ENCODE measurements around the gene DUOX2. TPM values are rescaled to one million over a fixed set of nuclear protein-coding genes. Genes with fewer than 3 reads are reported as not detected.
A peak's percentile ranks its signal among the peaks of the same experiment; 100 is the strongest.
"Not testable (repeated sequence)": the region's sequence is repeated elsewhere in the genome, so short reads cannot be mapped to it uniquely, and the experiment has no call there.

The DUOX2 gene
- total and polyA plus RNA-seq, 2 donors from 2014 or later: 0.26 to 0.28 TPM

- Histone ChIP-seq H3K9ac (ENCODE audit: low read length in 3 of 3) (no peak overlapping the region), H3K4me3 (ENCODE audit: low read length in 3 of 3) (no peak overlapping the region), H3K36me3 (ENCODE audit: control insufficient read depth in 2 of 3, insufficient read depth in 3 of 3, low read length in 3 of 3) (no peaks in the 10 kb centered on the region), H3K27me3 (ENCODE audit: control insufficient read depth, insufficient read depth, low read length) (peaks cover 7% of the 10 kb centered on the region), H3K27ac (ENCODE audit: low read depth in 2 of 2, low read length in 2 of 2) (no peak overlapping the region), H3K9me3 (ENCODE audit: control insufficient read depth in 2 of 3, insufficient read depth in 1 of 3, low read length in 3 of 3) (no peaks in the 10 kb centered on the region), H3K4me1 (ENCODE audit: control insufficient read depth in 2 of 3, insufficient read depth in 2 of 3, low read depth in 1 of 3, low read length in 3 of 3) (no peaks in the 10 kb centered on the region)
- no peak for TF ChIP-seq CTCF (IDR thresholded peaks at IDR 0.05; ENCODE audit: borderline replicate concordance, extremely low read depth, insufficient read depth)
- DNase-seq: peak in 2 of 5 donors; percentile 25 to 26
- intact Hi-C loops (cut with DNase I): no loop called here
- FAIRE-seq: no peak
These were observed 7.8 kb downstream of the DUOX2 start for GRCh38 chr15:45106002-45106790.

GRCh38 chr15:45105586-45105985, 8.4 kb downstream of the DUOX2 start:
- FAIRE-seq: no peak
- H3K27me3 ChIP-seq (ENCODE audit: control insufficient read depth, insufficient read depth, low read length): peaks cover 5% of the 10 kb centered on the region
- H3K9ac ChIP-seq (ENCODE audit: low read length in 3 of 3): no peak overlapping the region
- H3K27ac ChIP-seq (ENCODE audit: low read depth in 2 of 2, low read length in 2 of 2): no peak overlapping the region
- DNase-seq: peak in 1 of 5 donors; percentile 21
- no peaks in the 10 kb centered on the region for H3K36me3 ChIP-seq (ENCODE audit: control insufficient read depth in 2 of 3, insufficient read depth in 3 of 3, low read length in 3 of 3)
- H3K4me3 ChIP-seq (ENCODE audit: low read length in 3 of 3): no peak overlapping the region
- H3K4me1 ChIP-seq (ENCODE audit: control insufficient read depth in 2 of 3, insufficient read depth in 2 of 3, low read depth in 1 of 3, low read length in 3 of 3): no peaks in the 10 kb centered on the region
- TF ChIP-seq CTCF (IDR thresholded peaks at IDR 0.05; ENCODE audit: borderline replicate concordance, extremely low read depth, insufficient read depth): no peak
- intact Hi-C loops (cut with DNase I): no loop called here
- H3K9me3 ChIP-seq (ENCODE audit: control insufficient read depth in 2 of 3, insufficient read depth in 1 of 3, low read length in 3 of 3): no peaks in the 10 kb centered on the region

GRCh38 chr15:45104170-45104569, 9.8 kb downstream of the DUOX2 start:
- H3K9ac ChIP-seq (ENCODE audit: low read length in 3 of 3); H3K27ac ChIP-seq (ENCODE audit: low read depth in 2 of 2, low read length in 2 of 2); DNase-seq; H3K4me3 ChIP-seq (ENCODE audit: low read length in 3 of 3); intact Hi-C loops (cut with DNase I); H3K9me3 ChIP-seq (ENCODE audit: control insufficient read depth in 2 of 3, insufficient read depth in 1 of 3, low read length in 3 of 3); H3K36me3 ChIP-seq (ENCODE audit: control insufficient read depth in 2 of 3, insufficient read depth in 3 of 3, low read length in 3 of 3); H3K27me3 ChIP-seq (ENCODE audit: control insufficient read depth, insufficient read depth, low read length); H3K4me1 ChIP-seq (ENCODE audit: control insufficient read depth in 2 of 3, insufficient read depth in 2 of 3, low read depth in 1 of 3, low read length in 3 of 3); FAIRE-seq: not testable (repeated sequence)

GRCh38 chr15:45102226-45102625, 11.7 kb downstream of the DUOX2 start:
- intact Hi-C loops (cut with DNase I): no loop called here
- Histone ChIP-seq H3K9me3 (ENCODE audit: control insufficient read depth in 2 of 3, insufficient read depth in 1 of 3, low read length in 3 of 3) (no peaks in the 10 kb centered on the region), H3K27ac (ENCODE audit: low read depth in 2 of 2, low read length in 2 of 2) (no peak overlapping the region), H3K36me3 (ENCODE audit: control insufficient read depth in 2 of 3, insufficient read depth in 3 of 3, low read length in 3 of 3) (no peaks in the 10 kb centered on the region), H3K9ac (ENCODE audit: low read length in 3 of 3) (no peak overlapping the region), H3K4me3 (ENCODE audit: low read length in 3 of 3) (no peak overlapping the region), H3K27me3 (ENCODE audit: control insufficient read depth, insufficient read depth, low read length) (no peaks in the 10 kb centered on the region), H3K4me1 (ENCODE audit: control insufficient read depth in 2 of 3, insufficient read depth in 2 of 3, low read depth in 1 of 3, low read length in 3 of 3) (no peaks in the 10 kb centered on the region)
- no peak for FAIRE-seq
- no peak for TF ChIP-seq CTCF (IDR thresholded peaks at IDR 0.05; ENCODE audit: borderline replicate concordance, extremely low read depth, insufficient read depth)
- no peak for DNase-seq

Data from kidney (tissue), 14 donors.